OCI-M1 (cell line): ENCODE measurements around the gene CROCC2.

Experiments used
- DNase-seq: peaks from one replicate; lab custom pipeline; 2025; lab: John Stamatoyannopoulos, UW

CROCC2 gene

DNA sequence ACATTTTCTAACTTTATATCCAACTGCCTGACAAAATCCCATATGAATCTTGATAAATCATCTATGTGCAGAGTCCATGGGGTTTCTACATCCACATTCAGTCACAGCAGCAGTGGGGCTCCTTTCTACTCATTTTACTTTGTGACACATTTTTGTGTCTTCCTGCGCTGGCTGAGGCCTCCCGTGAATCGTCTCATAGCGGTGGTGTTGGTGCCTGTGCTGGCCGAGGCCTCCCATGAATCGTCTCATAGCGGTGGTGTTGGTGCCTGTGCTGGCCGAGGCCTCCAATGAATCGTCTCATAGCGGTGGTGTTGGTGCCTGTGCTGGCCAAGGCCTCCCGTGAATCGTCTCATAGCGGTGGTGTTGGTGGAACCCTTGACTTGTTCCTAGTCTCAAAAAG is 109.3 kb downstream of the CROCC2 start:
- no peak for DNase-seq

DNA sequence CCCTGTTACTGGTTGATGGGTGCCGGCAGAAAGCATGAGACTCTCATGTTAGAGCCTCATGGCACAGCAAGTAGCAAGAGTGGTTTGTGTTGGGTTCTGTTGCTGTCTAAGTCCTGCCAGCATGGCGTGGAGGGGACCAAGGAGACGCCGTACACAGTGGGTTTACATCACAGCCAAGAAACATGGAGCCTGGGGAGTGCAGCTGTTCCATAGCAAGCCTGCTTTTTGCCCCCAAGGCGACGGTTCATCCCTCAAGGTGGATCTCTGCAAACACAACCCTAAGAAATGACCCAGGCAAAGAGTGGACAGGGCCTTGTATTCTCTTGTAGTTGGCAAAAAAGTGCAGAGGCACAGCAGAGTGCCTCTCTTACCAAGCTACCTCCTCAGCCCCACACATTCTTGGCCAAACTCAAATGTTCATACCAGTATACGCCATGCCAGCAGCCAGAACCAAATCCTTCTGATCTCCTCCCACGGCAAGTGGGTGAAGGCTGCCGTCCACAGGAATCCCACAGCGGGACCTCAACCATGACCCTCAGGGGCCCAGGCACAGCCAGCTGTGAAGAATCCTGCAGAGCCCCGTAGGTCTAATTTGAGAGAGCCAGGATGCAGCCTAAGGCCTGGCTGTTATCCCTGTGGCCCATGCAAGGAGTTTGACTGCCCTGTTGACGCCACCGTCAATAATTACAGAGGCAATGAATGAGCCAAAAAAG is 111.2 kb downstream of the CROCC2 start:
- no peak for DNase-seq

DNA sequence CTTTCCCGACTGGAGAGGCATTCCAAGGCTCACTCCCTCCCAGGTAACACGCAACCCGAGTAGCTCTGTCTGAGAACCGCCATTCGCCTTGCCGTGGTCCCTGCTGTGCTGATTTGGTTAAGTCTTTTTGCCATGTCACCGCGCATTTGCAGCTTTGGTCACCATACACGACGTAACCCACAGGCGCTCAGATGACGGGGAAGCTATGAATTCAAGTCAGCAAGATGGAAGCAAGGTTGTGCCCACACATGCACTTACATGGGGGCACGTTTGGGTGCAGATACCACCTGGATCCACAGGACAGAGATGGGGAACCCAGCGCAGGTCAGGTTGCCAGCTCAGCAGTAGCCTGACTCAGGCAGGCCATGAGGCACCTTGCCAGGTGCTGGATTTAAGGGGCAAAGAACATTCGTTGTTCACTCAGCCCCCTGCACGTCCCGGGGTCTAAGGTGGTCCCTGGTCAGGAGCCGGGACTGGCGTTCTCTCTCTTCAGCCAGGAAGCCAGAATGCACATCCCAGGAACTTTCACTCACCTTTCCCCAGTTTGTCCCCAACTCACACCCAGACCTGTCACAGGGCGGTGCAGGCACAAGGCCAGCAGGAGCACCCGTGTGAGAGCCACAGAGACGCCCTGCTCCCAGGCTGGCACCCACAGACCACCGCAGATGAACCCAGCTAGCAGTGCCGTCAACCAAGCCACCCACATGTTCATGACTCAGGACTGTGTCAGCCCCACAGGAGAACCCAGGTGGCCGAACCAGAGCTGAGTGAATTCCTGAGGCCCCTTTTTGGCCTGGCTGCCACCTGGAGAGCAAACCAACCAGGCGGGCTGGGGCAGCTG is 112.1 kb downstream of the CROCC2 start:
- DNase-seq = no peak

DNA sequence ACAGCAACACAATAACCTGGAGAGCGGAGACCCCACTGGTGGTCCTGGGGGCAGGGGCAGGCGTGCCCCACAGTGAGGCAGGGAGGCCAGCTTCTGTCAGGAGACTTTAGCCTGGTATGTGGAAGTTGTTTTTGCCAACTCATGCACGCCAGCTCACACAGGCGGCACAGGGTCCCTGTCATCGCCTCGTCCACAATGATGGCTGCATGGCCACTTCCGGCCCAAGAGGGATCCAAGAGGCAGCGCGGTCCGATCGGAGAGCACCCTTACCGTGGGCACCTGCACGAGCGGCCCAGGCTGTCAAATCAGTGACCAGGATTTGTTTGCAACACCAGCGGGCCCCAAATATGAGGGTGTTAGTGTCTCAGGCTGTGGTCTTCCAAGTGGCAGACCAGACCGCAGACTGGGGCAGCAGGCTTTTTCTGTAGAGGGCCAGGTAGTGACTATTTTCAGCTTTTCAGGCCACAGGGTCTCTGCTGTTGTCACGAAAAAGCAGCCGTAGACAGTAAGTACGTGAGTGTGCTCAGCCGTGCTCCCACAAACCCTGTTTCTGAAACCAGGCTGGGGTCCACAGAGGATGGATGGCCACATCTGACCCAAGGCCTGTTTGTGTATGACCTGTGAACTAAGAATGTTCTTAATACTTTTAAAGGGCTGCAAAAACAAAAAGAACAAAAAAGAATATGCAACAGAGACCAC is 113.5 kb downstream of the CROCC2 start:
- no peak for DNase-seq

DNA sequence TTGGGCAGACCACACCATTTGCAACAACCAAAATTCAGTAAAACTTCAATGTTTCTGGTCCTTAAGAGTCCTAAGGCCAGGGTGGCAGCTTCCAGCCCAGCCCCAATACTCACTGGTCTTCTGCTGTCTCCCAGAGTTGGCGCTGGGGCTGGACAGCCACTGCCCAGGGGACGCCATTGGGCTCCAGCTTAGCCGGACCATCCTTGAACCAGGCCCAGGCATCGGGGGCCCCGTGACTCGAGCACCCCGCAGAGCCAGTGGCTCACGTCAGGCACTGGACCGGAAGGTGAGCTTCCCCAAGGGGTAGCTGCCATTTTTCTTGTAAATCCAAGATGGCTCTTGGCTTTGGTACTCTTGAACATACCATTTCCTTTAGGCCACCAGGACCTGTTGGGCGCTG is 114.1 kb downstream of the CROCC2 start:
- DNase-seq = no peak

DNA sequence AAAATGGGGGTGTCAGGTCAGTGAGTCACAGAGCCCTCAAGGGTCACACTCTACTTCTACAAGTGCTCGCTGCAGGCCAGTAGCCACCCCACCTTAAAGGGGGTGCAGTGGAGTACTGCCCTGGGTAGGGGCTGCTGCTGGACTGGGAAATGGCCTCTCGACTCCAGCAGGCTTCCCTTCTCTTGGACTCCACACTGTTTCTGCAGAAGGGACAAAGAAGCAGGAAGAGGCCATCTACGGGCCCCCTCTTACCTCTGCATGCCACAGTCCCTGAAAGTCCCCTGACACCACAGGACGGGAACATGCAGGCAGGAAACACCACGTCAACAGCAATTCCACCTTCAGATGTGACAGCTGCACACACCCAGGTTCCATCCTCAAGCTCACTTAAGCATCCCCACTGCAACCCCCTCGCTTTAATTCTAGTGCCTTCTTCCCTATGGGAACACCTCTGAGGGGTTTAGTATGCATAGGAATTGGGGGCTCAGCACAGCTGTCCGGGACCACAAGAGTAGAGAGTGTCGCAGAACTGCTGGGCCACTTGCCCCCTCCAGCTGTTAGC is 114.6 kb downstream of the CROCC2 start:
- no peak for DNase-seq

DNA sequence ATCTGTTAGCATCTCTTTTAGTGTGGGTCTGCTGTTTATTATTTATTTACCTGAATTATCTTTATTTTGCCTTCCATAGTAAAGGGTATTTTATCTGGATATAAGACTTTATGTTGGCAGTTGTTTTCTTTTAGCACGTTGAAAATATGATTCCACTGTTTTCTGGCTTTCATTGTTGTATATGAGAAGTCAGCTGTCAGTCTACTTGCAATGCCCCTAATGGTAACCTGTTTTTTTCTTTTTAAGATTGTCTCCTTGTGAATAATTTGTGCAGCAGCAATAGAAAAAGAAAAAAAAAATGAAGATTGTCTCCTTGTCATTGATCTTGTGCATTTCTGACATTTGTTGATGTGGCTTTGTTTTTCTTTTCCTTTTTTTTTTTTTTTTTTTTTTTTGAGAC is 119.5 kb downstream of the CROCC2 start:
- peak; percentile 6 for DNase-seq

DNA sequence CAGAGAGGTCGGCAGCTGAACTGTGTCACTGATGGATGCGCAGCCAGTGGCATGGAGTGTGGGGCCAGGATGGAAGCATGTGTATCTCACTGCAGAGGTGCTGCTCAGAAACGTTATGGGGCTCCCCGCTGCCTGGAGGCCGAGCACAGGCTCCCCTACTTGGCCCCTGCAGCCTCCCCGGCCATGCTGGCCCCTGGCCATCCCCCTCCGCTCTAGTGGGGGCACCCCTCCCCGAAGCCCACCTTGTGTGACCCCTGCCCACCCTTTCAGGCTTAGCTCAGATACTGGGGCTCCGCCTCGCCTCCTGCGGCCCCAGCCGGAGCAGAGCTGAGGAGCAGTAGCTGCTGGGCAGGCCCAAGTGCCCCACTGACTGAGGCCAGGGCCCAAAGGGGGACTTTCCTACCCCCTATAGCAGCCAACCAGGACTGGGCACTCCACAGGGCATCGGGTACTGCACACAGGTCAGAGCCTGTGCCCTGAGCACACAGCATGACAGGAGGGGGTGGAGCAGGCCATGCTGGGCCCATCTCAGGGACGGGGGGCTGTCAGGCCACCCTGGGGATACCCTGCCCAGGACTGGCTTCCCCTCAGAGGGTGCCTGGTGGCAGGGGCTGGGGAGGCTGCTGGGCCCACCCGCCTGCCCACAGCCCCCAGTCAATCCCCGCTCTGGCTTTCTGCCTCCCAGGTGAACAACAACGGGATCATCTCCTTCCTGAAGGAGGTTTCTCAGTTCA is 123.6 kb downstream of the CROCC2 start:
- no peak for DNase-seq

DNA sequence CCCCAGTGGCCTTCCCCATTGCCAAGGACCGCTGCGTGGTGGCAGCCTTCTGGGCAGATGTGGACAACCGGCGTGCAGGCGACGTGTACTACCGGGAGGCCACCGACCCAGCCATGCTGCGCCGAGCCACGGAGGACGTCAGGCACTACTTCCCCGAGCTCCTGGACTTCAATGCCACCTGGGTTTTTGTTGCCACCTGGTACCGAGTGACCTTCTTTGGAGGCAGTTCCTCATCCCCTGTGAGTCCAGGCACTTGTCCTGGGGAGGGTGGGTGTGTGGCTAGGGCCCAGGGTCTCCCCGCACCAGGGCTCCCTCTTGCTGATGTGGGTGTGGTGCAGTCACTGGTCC is 124.2 kb downstream of the CROCC2 start:
- no peak for DNase-seq

DNA sequence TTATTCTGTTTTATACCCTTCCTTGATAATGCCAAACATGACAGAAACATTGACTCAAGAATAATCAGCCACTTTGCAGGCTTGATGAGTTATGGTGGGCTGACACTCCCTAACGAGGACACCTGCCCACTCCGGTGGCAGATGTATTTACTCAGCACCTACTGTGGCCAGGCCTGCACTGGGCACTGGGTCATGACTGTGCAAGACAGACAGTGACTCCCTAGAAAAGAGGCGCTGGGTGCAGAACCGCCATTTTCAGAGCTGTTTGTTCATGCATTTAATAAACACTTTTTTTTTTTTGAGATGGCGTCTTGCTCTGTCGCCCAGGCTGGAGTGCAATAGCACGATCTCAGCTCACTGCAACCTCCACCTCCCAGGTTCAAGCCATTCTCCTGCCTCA is 124.7 kb downstream of the CROCC2 start:
- no peak for DNase-seq

DNA sequence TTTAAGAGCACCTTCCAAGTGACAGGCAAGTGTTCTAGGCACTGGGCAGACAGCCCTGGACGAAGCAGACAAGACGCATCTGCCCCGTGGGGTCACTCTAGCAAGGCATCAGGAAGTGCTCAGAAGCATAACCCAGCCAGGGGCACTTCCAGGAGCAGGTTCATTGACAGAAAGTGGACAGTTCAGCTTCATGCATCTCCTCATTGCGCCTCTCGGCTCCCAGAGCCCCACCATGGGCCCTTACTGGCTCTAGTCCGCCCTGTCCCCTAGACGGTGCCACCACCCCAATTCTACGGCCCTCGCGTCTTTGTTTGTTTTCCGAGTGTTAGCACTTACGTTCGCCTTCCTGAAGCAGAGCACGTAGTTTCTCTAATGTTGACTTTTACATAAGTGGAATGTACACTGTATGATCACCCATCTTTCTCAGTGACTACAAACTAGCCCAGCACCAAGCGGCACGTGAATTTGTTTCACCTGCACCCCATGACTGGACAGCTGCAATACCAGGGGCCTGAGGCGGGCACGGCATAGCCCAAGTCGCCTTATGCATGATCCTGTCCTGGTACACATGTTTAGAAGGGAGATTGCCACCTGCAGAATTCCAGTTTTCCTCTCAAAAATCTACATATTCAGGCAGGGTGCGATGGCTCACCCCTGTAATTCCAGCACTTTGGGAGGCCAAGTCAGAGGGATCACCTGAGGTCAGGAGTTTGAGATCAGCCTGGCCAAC is 125.5 kb downstream of the CROCC2 start:
- DNase-seq = no peak

DNA sequence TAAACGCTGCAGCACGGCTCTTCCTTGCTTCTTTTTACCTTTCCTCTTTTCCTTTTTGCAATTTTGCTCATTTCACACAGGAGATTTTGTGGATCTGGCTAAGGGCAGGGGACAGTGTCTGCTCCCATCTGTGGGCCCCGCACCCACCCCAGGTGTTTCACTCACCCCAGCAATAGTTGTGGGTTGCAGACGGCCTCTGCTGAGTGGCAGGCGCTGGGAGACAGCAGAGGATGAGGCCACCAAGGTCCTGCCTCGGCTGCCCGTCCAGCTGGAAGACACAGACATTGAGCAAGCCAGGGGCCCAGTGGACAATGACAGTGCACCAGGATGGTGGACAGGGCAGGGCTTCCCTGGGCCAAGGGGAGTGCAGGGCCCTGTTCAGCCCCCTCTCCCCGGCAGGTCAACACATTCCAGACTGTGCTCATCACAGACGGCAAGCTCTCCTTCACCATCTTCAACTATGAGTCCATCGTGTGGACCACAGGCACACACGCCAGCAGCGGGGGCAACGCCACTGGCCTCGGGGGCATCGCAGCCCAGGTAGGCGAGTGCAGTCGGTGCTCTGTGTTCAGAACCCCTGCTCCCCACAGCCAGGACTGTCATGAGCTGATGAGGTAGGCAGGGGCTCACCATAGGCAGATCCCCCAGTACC is 127.3 kb downstream of the CROCC2 start:
- no peak for DNase-seq

DNA sequence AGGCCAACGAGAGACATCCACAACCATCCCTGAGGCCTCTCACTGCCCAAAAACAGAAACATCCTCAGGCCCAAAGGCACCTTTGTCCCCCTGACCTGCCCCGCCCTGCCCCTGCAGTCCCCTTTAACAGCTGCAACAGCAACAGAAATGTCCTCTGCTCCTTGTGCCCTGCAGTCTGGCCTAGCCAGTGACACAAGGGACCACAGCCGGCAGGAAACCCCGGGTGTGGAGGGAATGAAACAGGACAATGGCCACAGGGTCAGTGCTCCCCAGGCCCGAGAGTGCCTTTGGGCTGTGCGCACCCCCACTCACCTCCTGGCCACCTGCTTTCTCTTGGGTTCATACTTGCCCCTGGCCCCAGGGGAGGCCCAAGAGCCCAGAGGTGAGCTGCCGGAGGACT is 127.9 kb downstream of the CROCC2 start:
- no peak for DNase-seq

DNA sequence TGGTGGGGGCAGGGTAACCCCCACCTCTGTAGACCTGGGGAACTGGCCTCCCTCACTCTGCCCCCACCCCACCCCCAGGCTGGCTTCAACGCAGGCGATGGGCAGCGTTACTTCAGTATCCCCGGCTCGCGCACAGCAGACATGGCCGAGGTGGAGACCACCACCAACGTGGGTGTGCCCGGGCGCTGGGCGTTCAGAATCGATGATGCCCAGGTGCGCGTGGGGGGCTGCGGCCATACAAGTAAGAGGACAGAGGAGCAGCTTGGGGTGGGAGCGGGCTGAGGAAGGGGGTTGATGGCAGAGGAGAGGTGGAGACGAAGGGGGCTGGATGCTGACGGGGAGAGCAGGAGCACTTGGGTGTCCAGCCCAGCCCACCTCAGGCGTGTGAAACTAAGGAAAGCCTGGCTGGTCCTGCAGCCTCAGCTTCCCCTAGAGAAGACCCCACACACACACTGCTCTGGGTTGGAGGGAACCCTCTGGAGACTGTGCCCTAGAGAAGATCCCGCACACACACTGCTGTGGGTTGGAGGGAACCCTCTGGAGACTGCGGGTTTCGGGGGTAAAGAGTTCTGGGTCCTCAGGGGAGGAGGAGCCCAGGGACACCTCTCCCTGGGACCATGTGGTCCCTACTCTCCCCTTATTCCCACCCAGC is 128.5 kb downstream of the CROCC2 start:
- DNase-seq = no peak

DNA sequence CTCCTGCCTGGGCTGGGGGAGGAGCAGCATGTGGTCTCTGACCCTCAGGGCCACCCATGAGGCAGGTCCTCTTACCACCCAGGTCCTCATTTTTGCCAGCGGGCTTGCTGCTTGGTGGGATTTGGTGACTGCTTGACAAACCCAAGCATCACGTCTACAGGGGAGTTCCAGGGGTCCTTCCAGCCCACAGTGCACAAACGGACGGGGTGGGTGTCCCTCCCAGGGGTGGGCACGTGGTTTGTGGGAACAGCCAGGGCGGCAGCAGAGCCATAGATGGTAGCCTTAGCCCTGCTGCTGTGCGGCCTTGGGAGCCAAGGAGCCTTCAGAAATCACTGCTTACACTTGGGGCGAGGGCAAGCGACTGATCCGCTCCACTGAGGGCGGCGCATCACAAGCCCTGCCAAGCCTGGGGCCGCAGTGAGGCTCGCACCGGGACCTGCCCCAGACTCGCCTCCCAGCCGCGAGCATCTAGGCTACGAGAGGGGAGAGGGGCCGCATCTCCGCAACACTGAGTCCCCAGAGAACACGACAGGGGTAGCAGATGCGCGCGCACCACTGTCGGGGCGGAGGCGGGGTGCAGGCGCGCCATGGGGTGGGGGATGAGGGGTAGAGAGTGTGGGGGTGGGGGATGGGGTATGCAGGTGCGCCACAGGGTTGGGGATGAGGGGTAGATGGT is 129.1 kb downstream of the CROCC2 start:
- DNase-seq = no peak

DNA sequence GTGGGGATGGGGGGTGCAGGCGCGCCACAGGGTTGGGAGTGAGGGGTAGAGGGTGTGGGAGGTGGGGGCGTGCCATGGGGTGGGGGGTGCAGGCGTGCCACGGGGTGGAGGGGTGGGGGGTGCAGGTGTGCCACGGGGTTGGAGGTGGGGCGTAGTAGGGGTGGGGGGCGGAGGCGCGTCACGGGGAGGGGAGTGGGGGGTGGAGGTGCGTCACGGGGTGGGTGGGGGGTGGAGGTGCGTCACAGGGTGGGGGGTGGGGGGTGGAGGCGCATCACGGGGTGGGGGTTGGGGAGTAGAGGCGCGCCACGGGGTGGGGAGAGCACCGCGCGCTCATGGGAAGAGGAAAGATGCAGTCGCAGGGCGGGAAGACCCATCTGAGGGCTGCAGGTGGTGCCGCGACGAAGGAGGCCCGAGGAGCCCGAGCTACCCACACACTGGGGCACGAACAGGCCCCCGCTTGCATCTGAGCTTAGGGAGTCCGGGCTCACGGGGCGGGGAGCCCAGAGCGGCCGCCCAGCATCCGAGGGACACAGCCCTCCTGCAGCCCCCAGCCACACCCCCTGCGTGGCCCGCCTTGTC is 129.8 kb downstream of the CROCC2 start:
- DNase-seq = no peak

DNA sequence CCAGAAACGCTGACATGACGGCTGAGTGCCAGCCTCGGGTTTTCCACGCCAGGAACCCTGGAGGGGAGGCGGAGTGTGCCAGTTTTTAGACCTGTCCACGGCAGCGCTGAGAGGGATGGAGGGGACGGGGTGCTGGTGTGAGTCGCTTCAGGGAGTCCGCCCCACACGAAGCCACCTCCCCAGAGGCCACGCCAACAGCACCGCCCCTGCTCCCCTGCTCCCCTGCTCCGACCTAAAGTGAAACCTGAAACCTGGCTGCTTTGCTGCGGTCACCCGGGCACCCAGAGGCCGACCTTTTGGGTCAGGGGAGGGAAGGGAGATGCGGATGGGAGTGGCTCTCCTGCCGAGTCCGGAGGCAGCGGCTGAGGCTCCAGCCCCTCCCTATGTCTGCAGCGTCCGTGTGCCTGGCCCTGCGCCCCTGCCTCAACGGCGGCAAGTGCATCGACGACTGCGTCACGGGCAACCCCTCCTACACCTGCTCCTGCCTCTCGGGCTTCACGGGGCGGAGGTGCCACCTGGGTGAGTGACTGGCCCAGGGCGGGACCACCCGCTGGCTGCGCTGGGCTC is 130.3 kb downstream of the CROCC2 start:
- DNase-seq = no peak

DNA sequence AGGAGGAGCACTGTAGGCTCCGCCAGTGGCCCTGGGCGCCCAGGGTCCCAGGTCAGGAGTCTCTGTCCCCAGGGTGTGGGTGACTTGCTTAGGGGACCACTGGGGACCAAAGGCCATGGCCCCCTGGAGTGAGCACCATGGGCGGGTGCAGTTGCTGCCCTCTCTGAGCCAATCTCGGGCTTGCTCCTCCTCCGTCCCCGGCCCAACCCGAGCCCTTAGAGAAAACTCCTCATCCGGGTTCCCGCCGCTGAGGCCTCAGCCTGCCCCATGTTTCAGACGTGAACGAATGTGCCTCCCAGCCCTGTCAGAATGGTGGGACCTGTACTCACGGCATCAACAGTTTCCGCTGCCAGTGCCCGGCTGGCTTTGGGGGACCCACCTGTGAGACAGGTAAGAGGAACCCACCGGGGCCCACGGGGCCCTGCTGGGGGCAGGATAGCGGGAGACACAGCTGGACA is 130.9 kb downstream of the CROCC2 start:
- DNase-seq = no peak

DNA sequence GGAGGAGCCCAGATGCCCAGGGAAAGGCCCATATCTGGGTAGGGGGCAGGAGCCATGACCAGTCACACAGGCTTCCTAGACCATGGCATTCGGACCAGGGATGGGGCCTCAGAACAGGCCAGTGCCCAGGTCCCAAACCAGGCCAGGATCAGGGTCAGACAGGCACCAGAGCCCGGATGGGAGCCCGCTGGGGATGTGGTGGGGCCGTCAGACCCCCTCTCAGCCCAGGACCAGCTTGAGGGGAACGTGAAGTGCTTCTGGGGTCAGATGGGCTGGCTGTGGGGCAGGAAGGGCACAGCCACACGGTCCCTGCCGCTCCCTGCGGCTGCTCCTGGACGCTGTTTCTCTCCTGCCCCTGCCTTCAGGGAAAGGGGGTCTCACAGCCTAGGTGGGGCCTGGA is 131.4 kb downstream of the CROCC2 start:
- DNase-seq = no peak
